PC-9 (cell line): ENCODE measurements around the gene PAGR1. TPM values are rescaled to one million over a fixed set of nuclear protein-coding genes. Genes with fewer than 3 reads are reported as not detected.

Experiments used
- BruUV-seq: library from RNA; stranded (reverse); fragments of 400-500 nt; replicated peaks from 2 replicates; lab custom pipeline; 2021; lab: Mats Ljungman, UMichigan
- CTCF ChIA-PET: fragments of 300-600 bp; sonication (Branson Sonifier 250); formaldehyde crosslinking; loops from one replicate; lab custom pipeline; 2022; ENCODE audit warnings: antibody characterized with exemption; lab: Charles Lee
- POLR2A ChIA-PET: fragments of 300-600 bp; sonication (Branson Sonifier 250); formaldehyde crosslinking; loops from one replicate; lab custom pipeline; 2022; ENCODE audit warnings: antibody characterized with exemption; ENCODE audit not compliant: unreplicated experiment; lab: Charles Lee
- DNase-seq, 2 experiments: peaks; one replicate each; pipeline versions ENCODE4 v3.0.0 to v3.0.0-alpha.2; 2015 to 2022; ENCODE audit warnings: mixed read lengths in 1 of 2
- H2AFZ ChIP-seq: fragments of 200-600 bp; sonication (generic); 2 replicates; pipeline ENCODE4 v1.8.1; 2017; ENCODE audit warnings: antibody characterized with exemption
- H3F3A ChIP-seq: fragments of 200-600 bp; sonication (generic); 2 replicates; pipeline ENCODE4 v1.8.1; 2017; ENCODE audit warnings: antibody characterized with exemption, mild to moderate bottlenecking, low read depth; ENCODE audit not compliant: insufficient read depth
- H3K27ac ChIP-seq: fragments of 200-600 bp; sonication (generic); 2 replicates; pipeline ENCODE4 v1.6.1; 2016; ENCODE audit warnings: mixed run types
- H3K27me3 ChIP-seq: fragments of 200-600 bp; sonication (generic); 2 replicates; pipeline ENCODE4 v1.6.1; 2016; ENCODE audit warnings: low read depth, mixed run types; ENCODE audit not compliant: insufficient read depth
- H3K36me3 ChIP-seq: fragments of 200-600 bp; sonication (generic); 2 replicates; pipeline ENCODE4 v1.6.1; 2016; ENCODE audit warnings: low read depth, mixed run types
- H3K4me1 ChIP-seq: fragments of 200-600 bp; sonication (generic); replicated peaks from 2 replicates; pipeline ENCODE4 v1.6.1; 2016; ENCODE audit warnings: mixed run types; ENCODE audit not compliant: insufficient read depth
- H3K4me2 ChIP-seq: fragments of 200-600 bp; sonication (generic); 2 replicates; pipeline ENCODE4 v1.6.1; 2017; ENCODE audit warnings: mixed run types
- H3K4me3 ChIP-seq: fragments of 200-600 bp; sonication (generic); 2 replicates; pipeline ENCODE4 v1.6.1; 2016; ENCODE audit warnings: mixed run types
- H3K79me2 ChIP-seq: fragments of 200-600 bp; sonication (generic); 2 replicates; pipeline ENCODE4 v1.6.1; 2017; ENCODE audit warnings: low read depth, mixed run types
- H3K9me2 ChIP-seq: fragments of 200-600 bp; sonication (generic); 2 replicates; pipeline ENCODE4 v1.8.1; 2017; ENCODE audit warnings: mild to moderate bottlenecking; ENCODE audit not compliant: insufficient read depth
- H3K9me3 ChIP-seq: fragments of 200-600 bp; sonication (generic); 2 replicates; pipeline ENCODE4 v1.8.1; 2016; ENCODE audit warnings: low read depth; ENCODE audit not compliant: insufficient read depth
- H4K20me1 ChIP-seq: fragments of 200-600 bp; sonication (generic); 2 replicates; pipeline ENCODE4 v1.8.1; 2017; ENCODE audit not compliant: insufficient read depth
- CTCF ChIP-seq: fragments of 200-600 bp; sonication (generic); conservative IDR thresholded peaks from 2 replicates; pipeline ENCODE4 v1.6.1; 2017; ENCODE audit warnings: mixed run types, antibody characterized with exemption, mild to moderate bottlenecking, moderate library complexity
- EZH2 ChIP-seq: fragments of 200-600 bp; sonication (generic); IDR thresholded peaks from 2 replicates; pipeline ENCODE4 v1.8.0; 2017; ENCODE audit warnings: antibody characterized with exemption, low read depth
- intact Hi-C: fragments of 100-400 bp; cut with micrococcal nuclease; formaldehyde crosslinking; loops from one replicate; pipeline ENCODE4 v1.10.0; 2022; ENCODE audit not compliant: unreplicated experiment
- total RNA-seq: library from RNA; stranded (reverse); gene quantifications from 2 replicates; pipeline ENCODE4 v1.2.3, GENCODE V29; 2021

The PAGR1 gene
- total RNA-seq, 1 experiment from 2014 or later = 27.5 TPM

- POLR2A ChIA-PET = no interaction called here
- no TSS peak for BruUV-seq
- Histone ChIP-seq H3K9me2 (no peaks in the 10 kb centered on the region), H3K4me1 (no peaks in the 10 kb centered on the region), H3K27ac (no peak overlapping the region), H3K9me3 (no peaks in the 10 kb centered on the region), H3K27me3 (no peaks in the 10 kb centered on the region), H4K20me1 (no peaks in the 10 kb centered on the region), H2AFZ (no peak overlapping the region), H3K36me3 (no peaks in the 10 kb centered on the region), H3K79me2 (no peaks in the 10 kb centered on the region), H3F3A (no peaks in the 10 kb centered on the region), H3K4me2 (no peak overlapping the region), H3K4me3 (no peak overlapping the region)
- no peak for DNase-seq
- CTCF ChIA-PET = interaction anchor here (0.7 kb wide), 1 partner anchor 27 kb away, joined by 10 read pairs; no protein-coding TSS in a partner anchor
- TF ChIP-seq CTCF = no peak
- no peak for TF ChIP-seq EZH2
- intact Hi-C loops = no loop called here
Observed at GRCh38 chr16:29854520-29855100, 38.7 kb downstream of the PAGR1 start.

- no peak overlapping the region for H3K4me3 ChIP-seq
- no peaks in the 10 kb centered on the region for H3K9me2 ChIP-seq
- no peak for DNase-seq
- H3K4me1 ChIP-seq = peaks cover 9% of the 10 kb centered on the region
- no peaks in the 10 kb centered on the region for H3K27me3 ChIP-seq
- no peak overlapping the region for H3K4me2 ChIP-seq
- TF ChIP-seq EZH2 = no peak
- intact Hi-C loops = no loop called here
- no peaks in the 10 kb centered on the region for H3K36me3 ChIP-seq
- POLR2A ChIA-PET = interaction anchor here (0.7 kb wide), 1 partner anchor 36 kb away, joined by 32 read pairs; no protein-coding TSS in a partner anchor
- no peak overlapping the region for H3K27ac ChIP-seq
- no peaks in the 10 kb centered on the region for H4K20me1 ChIP-seq
- H3K9me3 ChIP-seq = no peaks in the 10 kb centered on the region
- H2AFZ ChIP-seq = no peak overlapping the region
- peaks cover 10% of the 10 kb centered on the region for H3K79me2 ChIP-seq
- no peaks in the 10 kb centered on the region for H3F3A ChIP-seq
- BruUV-seq = no TSS peak
- CTCF ChIA-PET = no interaction called here
Observed at GRCh38 chr16:29857133-29857760, 41.3 kb downstream of the PAGR1 start.

- peaks cover 10% of the 10 kb centered on the region for H3K4me1 ChIP-seq
- no TSS peak for BruUV-seq
- no peak overlapping the region for H3K4me2 ChIP-seq
- H3K27me3 ChIP-seq = no peaks in the 10 kb centered on the region
- H4K20me1 ChIP-seq = no peaks in the 10 kb centered on the region
- intact Hi-C loops = no loop called here
- no peak for TF ChIP-seq CTCF
- no peaks in the 10 kb centered on the region for H3F3A ChIP-seq
- DNase-seq = no peak
- H3K4me3 ChIP-seq = no peak overlapping the region
- peaks cover 14% of the 10 kb centered on the region for H3K79me2 ChIP-seq
- CTCF ChIA-PET = no interaction called here
- H2AFZ ChIP-seq = no peak overlapping the region
- POLR2A ChIA-PET = interaction anchor here (0.7 kb wide), 2 partner anchors 37 to 43 kb away, joined by 15 to 32 read pairs; partner anchors contain the start of gene PAGR1
- H3K9me2 ChIP-seq = no peaks in the 10 kb centered on the region
- no peaks in the 10 kb centered on the region for H3K9me3 ChIP-seq
- H3K27ac ChIP-seq = no peak overlapping the region
- no peaks in the 10 kb centered on the region for H3K36me3 ChIP-seq
Observed at GRCh38 chr16:29858149-29858849, 42.3 kb downstream of the PAGR1 start.
